Vagina (tissue), 2 donors: ENCODE results near the gene TMIGD1. TPM values are rescaled to one million over a fixed set of nuclear protein-coding genes. Genes with fewer than 3 reads are reported as not detected.

Source experiments
- DNase-seq, 2 donors: peaks; one replicate each; pipeline ENCODE4 v3.0.0-alpha.2; 2017; ENCODE audit errors: extremely low spot score in 2 of 2
- H3K27ac ChIP-seq: fragments of 200-600 bp; sonication (generic); one replicate; pipeline ENCODE4 v1.5.1; 2019
- H3K27me3 ChIP-seq: fragments of 200-600 bp; sonication (generic); one replicate; pipeline ENCODE4 v1.5.1; 2019
- H3K36me3 ChIP-seq, 2 donors: fragments of 200-600 bp; sonication (generic); one replicate each; pipeline ENCODE4 v1.5.1; 2017 to 2019
- H3K4me1 ChIP-seq: fragments of 200-600 bp; sonication (generic); one replicate; pipeline ENCODE4 v1.5.1; 2019
- H3K4me3 ChIP-seq, 2 donors: fragments of 200-600 bp; sonication (generic); 1 replicate in 1 of 2; 2 replicates in 1 of 2; pipeline ENCODE4 v1.5.1; 2016 to 2019
- H3K9me3 ChIP-seq: fragments of 200-600 bp; sonication (generic); one replicate; pipeline ENCODE4 v1.5.1; 2019
- POLR2A ChIP-seq, 2 donors: fragments of 450-650 bp; IDR thresholded peaks; one replicate each; pipeline ENCODE4 v1.6.1; 2017; ENCODE audit warnings: antibody characterized with exemption in 2 of 2, mild to moderate bottlenecking in 2 of 2, moderate library complexity in 2 of 2
- POLR2AphosphoS5 ChIP-seq, 2 donors: sonication (generic); formaldehyde crosslinking; IDR thresholded peaks; one replicate each; pipeline ENCODE4 v1.9.0; 2017; ENCODE audit warnings: antibody characterized with exemption in 2 of 2, mild to moderate bottlenecking in 2 of 2, low read depth in 1 of 2; ENCODE audit not compliant: insufficient read depth in 1 of 2
- intact Hi-C: fragments of 100-400 bp; cut with DNase I; formaldehyde crosslinking; loops from one replicate; pipeline ENCODE4 v1.15.1; 2023
- total RNA-seq: library from RNA; depleted of rRNA; stranded (reverse); fragments of >200 nt; gene quantifications from one replicate; pipeline ENCODE4 v1.2.3, GENCODE V29; 2016
- TF ChIP-seq, protein P1 (sequence below), 3 experiments: fragments of 450-650 bp in 2 of 3; fragments of 200-600 bp in 1 of 3; sonication (generic) in 1 of 3; IDR thresholded peaks; one replicate each; pipeline ENCODE4 v1.5.1; 2017 to 2019; ENCODE audit warnings: antibody characterized with exemption in 3 of 3, mild to moderate bottlenecking in 2 of 3, moderate library complexity in 2 of 3

Gene TMIGD1
- total RNA-seq, 1 donor from 2014 or later = not detected

DNA sequence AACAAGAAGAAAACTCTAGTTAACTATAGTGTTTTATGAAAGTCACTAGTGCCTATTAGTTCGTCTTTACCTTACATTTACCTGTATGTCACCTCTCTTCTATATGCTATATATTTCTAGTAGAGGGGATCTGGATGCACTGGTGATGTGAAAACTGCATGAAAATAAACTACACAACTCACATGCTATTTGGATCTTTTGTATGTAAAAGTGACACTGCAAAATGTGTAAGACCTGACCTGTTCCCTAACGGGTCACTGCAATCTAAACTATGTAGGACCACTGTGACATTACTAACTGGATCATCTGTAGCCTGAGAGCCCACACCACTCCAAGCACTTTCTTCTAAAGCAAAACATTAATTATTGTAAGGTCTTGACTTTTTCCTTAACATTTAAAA is 43.8 kb downstream of the TMIGD1 start:
- Histone ChIP-seq H3K27ac (no peak overlapping the region), H3K36me3 (peaks cover 0 to 30% of the 10 kb centered on the region in 2 donors), H3K4me1 (peaks cover 23% of the 10 kb centered on the region), H3K4me3 (peak overlapping the region in 1 of 2 donors; percentile 61), H3K27me3 (no peaks in the 10 kb centered on the region), H3K9me3 (no peaks in the 10 kb centered on the region)
- TF ChIP-seq, protein P1, sequence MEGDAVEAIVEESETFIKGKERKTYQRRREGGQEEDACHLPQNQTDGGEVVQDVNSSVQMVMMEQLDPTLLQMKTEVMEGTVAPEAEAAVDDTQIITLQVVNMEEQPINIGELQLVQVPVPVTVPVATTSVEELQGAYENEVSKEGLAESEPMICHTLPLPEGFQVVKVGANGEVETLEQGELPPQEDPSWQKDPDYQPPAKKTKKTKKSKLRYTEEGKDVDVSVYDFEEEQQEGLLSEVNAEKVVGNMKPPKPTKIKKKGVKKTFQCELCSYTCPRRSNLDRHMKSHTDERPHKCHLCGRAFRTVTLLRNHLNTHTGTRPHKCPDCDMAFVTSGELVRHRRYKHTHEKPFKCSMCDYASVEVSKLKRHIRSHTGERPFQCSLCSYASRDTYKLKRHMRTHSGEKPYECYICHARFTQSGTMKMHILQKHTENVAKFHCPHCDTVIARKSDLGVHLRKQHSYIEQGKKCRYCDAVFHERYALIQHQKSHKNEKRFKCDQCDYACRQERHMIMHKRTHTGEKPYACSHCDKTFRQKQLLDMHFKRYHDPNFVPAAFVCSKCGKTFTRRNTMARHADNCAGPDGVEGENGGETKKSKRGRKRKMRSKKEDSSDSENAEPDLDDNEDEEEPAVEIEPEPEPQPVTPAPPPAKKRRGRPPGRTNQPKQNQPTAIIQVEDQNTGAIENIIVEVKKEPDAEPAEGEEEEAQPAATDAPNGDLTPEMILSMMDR (IDR thresholded peaks at IDR 0.05) = no peak
- TF ChIP-seq POLR2AphosphoS5 (IDR thresholded peaks at IDR 0.05; ENCODE audit: insufficient read depth in 1 of 2, low read depth in 1 of 2) = no peak
- TF ChIP-seq POLR2A (IDR thresholded peaks at IDR 0.05) = no peak
- no peak for DNase-seq
- intact Hi-C loops = no loop called here

- no peak overlapping the region for H3K27ac ChIP-seq
- no peak overlapping the region for H3K4me3 ChIP-seq
- TF ChIP-seq, protein P1 (IDR thresholded peaks at IDR 0.05) = no peak
- no peak for TF ChIP-seq POLR2A (IDR thresholded peaks at IDR 0.05)
- TF ChIP-seq POLR2AphosphoS5 (IDR thresholded peaks at IDR 0.05; ENCODE audit: insufficient read depth in 1 of 2, low read depth in 1 of 2) = no peak
- DNase-seq = no peak
- intact Hi-C loops = no loop called here
- no peaks in the 10 kb centered on the region for H3K27me3 ChIP-seq
- no peaks in the 10 kb centered on the region for H3K4me1 ChIP-seq
- peaks cover 0 to 42% of the 10 kb centered on the region in 2 donors for H3K36me3 ChIP-seq
- H3K9me3 ChIP-seq = no peaks in the 10 kb centered on the region
These were observed 54.7 kb downstream of the TMIGD1 start for GRCh38 chr17:30279156-30279555.

GRCh38 chr17:30278032-30278431 is 55.8 kb downstream of the TMIGD1 start:
- TF ChIP-seq POLR2A (IDR thresholded peaks at IDR 0.05) = no peak
- TF ChIP-seq POLR2AphosphoS5 (IDR thresholded peaks at IDR 0.05; ENCODE audit: insufficient read depth in 1 of 2, low read depth in 1 of 2) = no peak
- TF ChIP-seq, protein P1 (IDR thresholded peaks at IDR 0.05) = peak in 1 of 3 experiments; percentile 16
- H3K36me3 ChIP-seq = peaks cover 0 to 45% of the 10 kb centered on the region in 2 donors
- no peak overlapping the region for H3K27ac ChIP-seq
- no peaks in the 10 kb centered on the region for H3K4me1 ChIP-seq
- no peaks in the 10 kb centered on the region for H3K27me3 ChIP-seq
- no peak overlapping the region for H3K4me3 ChIP-seq
- H3K9me3 ChIP-seq = no peaks in the 10 kb centered on the region
- no peak for DNase-seq
- intact Hi-C loops = no loop called here

DNA sequence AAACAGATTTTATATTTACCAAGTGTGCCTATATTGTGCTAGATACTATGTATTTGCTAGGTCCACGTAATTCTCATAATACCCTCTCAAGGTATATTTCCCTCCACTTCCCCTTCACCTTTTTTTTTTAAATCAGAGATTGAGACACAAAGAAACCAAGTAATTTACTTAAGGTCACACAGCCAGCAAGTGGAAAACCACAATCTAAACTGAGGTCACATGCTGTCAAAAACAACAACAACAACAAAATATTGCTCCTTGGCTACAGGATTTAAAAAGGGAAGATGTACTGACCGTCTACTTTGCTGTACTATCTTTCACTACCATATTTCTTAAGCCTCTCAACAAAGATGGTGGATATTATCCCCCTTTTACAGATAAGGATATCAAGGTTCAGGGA is 57.9 kb downstream of the TMIGD1 start:
- H3K27me3 ChIP-seq = no peaks in the 10 kb centered on the region
- intact Hi-C loops = no loop called here
- H3K9me3 ChIP-seq = no peaks in the 10 kb centered on the region
- DNase-seq = no peak
- TF ChIP-seq, protein P1 (IDR thresholded peaks at IDR 0.05) = no peak
- TF ChIP-seq POLR2A (IDR thresholded peaks at IDR 0.05) (no peak), POLR2AphosphoS5 (IDR thresholded peaks at IDR 0.05; ENCODE audit: insufficient read depth in 1 of 2, low read depth in 1 of 2) (no peak)
- H3K27ac ChIP-seq = no peak overlapping the region
- no peaks in the 10 kb centered on the region for H3K4me1 ChIP-seq
- H3K36me3 ChIP-seq = peaks cover 0 to 55% of the 10 kb centered on the region in 2 donors
- no peak overlapping the region for H3K4me3 ChIP-seq

DNA sequence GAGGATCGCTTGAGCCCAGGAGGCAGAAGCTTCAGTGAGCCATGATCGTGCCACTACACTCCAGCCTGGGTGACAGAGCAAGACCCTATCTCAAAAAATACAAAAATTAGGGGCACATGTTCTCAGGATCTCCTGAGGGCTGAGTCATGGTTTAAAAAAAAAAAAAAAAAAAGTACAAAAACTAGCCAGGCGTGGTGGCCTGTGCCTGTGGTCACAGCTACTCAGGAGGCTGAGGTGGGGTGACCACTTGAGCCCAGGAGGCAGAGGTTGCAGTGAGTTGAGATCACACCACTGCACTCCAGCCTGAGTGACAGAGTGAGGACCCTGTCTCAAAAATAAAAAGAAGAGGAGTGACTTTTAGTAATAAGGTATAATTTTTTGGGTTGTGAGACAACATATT is 59.0 kb downstream of the TMIGD1 start:
- no peaks in the 10 kb centered on the region for H3K9me3 ChIP-seq
- TF ChIP-seq POLR2A (IDR thresholded peaks at IDR 0.05) (no peak), POLR2AphosphoS5 (IDR thresholded peaks at IDR 0.05; ENCODE audit: insufficient read depth in 1 of 2, low read depth in 1 of 2) (no peak)
- TF ChIP-seq, protein P1 (IDR thresholded peaks at IDR 0.05) = no peak
- H3K4me1 ChIP-seq = no peaks in the 10 kb centered on the region
- H3K27me3 ChIP-seq = no peaks in the 10 kb centered on the region
- no peak overlapping the region for H3K27ac ChIP-seq
- DNase-seq = no peak
- H3K4me3 ChIP-seq = no peak overlapping the region
- intact Hi-C loops = no loop called here
- peaks cover 0 to 54% of the 10 kb centered on the region in 2 donors for H3K36me3 ChIP-seq
